Stimulated activated CD4-positive, alpha-beta T cell treated with anti-CD3 and anti-CD28 coated beads, Interleukin-1b, Interleukin-23, amount 100 ng/mL, for 48 hours (primary cell): ENCODE data around the gene VAPB.
A peak's percentile ranks its signal among the peaks of the same experiment; 100 is the strongest.
"Not testable (repeated sequence)": the region's sequence is repeated elsewhere in the genome, so short reads cannot be mapped to it uniquely, and the experiment has no call there.

Experiments used
- DNase-seq: peaks from one replicate; pipeline ENCODE4 v3.0.0-alpha.2; 2020

Gene VAPB, protein sequence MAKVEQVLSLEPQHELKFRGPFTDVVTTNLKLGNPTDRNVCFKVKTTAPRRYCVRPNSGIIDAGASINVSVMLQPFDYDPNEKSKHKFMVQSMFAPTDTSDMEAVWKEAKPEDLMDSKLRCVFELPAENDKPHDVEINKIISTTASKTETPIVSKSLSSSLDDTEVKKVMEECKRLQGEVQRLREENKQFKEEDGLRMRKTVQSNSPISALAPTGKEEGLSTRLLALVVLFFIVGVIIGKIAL

DNA sequence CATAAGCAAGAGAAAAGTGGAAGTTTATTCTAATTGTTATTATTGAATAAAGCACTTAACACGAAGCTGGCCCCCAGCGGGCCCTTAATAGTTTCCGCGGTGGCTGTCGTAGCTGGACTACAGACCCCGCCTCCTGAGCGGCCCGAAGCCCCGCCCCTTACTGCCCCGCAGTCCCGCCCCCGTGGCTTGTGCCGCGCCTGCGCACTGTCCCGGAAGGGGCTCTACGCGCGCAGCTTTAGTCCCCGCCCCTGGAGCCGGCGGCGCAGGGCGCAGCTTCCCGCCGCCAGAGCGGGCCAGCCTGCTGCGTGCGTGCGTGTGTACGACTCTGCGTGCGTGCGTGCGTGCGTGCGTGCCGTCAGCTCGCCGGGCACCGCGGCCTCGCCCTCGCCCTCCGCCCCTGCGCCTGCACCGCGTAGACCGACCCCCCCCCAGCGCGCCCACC, at the start of gene VAPB:
Gene VAPB (plus strand): TSS at position 348 of the 442 bp plus-strand sequence. CDS start 231 bp downstream, outside the sequence.
- DNase-seq: peak; percentile 96

DNA sequence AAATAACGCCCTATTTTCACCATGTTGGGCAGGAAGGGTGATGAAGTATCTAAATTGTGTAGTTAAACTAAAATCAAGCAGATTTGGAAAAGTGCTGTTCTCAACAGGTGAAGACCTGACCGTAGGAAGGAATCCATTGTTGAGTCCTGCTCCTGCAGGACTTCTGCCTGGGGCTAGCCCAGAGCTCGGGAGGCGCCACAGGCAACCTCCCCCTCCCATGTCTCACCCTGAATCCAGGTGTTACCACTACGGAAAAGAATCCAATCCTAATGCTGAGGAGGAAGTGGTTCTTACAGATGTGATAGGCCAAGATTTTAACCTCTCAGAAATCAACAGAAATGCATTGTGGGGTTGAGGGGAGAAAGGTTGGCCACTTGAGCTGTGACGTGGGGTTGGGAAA, 49.3 kb upstream of the VAPB start:
- no peak for DNase-seq

DNA sequence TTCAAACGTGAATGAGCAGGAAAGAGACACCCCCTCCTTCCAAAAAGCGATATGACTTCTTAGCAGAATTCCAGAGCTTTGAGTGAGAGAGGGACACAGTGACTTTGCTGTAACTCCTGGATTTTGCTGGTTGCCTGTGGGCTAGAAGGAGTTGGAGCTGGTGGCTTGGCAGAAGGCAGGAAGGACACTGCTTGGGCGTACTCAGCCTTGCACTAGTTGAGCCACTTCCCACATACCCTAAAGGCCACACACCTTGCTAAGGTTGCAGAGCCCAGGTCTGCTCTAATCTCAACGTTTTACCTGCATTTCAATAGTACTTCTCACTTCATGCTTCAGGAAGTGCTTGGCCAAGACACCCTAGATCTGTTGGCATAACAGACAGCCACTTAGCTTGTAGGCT, 48.9 kb upstream of the VAPB start:
- DNase-seq: no peak

DNA sequence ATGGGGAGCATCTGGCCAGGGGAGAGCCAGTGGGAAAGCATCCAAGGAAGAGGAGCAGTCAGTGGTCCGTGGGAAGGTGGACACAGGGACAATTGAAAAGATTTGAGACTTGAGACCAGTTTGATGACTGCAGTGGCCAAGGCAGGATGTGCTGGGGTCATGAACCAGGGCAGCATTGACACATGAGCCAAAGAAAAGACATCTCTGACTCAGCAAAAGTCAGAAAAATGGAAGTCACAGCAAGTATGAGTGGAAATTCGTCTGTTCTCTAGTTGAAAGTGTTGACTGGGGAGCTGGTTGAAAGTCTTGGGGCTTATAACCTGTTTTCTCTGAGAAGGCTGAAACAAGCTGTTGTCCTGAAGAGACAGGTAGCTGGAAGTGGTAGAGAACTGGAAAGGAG, 48.2 kb upstream of the VAPB start:
- no peak for DNase-seq

GRCh38 chr20:58342104-58342945, 46.7 kb upstream of the VAPB start:
- no peak for DNase-seq

DNA sequence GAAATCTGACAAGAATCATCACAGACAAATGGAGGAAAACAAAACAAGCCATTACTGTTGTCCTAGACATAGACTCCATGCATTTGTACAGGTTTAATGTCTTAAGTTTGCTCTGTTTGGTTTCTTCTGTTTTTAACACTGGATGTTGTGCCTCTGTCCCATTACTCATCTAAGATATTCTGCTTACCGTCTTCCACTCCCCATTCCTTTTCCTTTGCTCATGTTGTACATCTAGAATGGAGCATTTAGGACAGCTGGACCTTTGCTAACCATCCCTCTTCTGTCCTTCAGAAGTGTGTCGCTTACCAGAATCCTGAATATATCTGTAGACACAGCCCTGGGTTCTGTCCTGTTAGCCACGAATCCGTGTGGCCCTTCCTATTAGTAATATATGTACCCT, 44.3 kb upstream of the VAPB start:
- DNase-seq: no peak

GRCh38 chr20:58349570-58349969, 39.5 kb upstream of the VAPB start:
- no peak for DNase-seq

DNA sequence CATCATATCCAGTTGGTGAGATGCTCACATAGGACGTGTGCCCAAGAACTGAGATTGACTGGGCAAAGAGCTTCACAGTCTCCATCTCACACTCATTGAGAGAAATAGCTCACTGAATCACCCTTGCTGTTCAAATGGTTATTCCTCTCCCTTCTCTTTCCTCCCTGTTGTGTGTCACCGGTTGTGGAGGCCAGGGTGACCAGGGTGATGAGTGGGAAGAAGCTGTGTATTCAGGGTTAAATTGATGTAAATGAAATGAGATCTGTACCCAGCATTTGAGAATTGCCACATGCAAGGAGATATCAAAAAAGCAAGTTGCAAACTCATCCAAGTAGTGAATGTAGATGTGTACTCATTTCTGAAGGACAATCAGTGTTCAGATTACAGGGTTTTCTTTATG, 36.6 kb upstream of the VAPB start:
- peak; percentile 71 for DNase-seq

- no peak for DNase-seq
Measured at GRCh38 chr20:58359441-58359840, 29.6 kb upstream of the VAPB start.

GRCh38 chr20:58360936-58361335, 28.1 kb upstream of the VAPB start:
- no peak for DNase-seq

DNA sequence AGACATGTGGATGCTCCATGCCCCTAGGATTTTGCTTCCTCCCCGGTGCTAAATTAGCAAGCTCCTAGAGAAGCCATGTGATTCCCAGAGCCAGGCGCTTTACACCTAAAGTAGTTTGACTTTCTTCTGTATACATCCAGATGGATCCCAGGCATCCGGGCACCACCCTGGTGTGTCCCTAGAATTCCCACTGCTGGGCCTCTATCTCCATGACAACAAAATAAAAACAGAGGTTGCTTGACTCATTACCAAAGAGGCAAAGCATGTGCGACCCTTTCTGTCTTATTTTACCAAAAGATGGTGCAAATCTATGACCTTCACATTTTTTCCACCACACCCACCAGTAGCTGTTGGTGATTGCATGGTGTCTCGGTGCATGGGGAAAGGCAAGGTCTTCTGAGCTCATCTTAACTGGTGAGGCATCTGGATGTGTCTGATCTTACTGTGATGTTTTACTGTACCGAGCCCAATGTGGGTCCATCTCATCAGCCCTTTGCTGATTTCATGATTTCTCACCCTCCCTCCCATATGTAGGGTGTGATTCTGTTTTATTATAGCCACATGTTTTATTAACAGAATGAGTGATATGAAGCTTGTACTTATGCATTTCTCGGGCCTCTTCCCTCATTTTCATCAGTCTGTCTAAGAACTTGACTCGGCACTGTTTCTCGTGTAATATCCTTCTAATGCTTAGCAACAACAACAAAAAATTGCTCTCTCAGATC, 27.4 kb upstream of the VAPB start:
- DNase-seq: peak; percentile 37

GRCh38 chr20:58362206-58362516, 26.9 kb upstream of the VAPB start:
- DNase-seq: no peak

- DNase-seq: no peak
Measured at GRCh38 chr20:58362970-58363369, 26.1 kb upstream of the VAPB start.

DNA sequence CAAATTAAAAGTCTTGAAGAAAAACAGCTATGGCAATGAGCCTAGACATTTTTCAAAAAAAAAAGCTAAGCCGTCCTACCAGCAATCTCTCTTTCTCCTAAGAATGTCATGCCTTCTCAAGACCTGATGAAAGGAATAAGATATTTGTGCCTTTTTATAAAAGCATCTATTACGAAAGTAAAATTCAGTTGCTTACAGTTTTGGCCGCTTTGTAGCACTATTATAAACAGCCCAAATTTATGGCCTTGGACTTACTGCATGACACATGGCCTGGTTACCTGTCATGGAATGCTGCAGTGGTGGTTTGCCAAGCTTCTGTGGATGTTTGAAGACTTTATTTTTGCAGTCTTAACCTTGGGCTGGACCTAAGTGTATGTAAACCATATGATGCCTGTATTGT, 22.2 kb upstream of the VAPB start:
- no peak for DNase-seq

DNA sequence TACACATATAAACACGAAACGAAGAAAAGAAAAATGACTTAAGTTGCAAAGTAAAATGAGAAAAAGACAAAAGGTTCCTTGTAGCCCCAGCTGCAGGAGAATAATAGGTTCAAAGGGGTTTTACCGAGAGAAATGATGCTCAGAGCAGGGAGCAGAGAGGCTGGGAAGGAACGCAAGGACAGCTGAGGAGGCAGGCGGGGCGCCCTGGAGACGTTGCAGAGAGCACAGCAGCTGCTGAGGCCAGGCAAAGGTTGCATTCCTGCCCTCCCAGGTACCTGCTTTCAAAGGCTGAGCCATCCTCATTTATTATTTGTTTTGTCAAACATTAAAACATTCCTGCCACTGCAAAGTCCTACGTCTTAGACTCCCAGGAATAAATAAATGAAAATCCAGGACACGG, 16.2 kb upstream of the VAPB start:
- no peak for DNase-seq

GRCh38 chr20:58373296-58373695, 15.7 kb upstream of the VAPB start:
- DNase-seq: not testable (repeated sequence)

DNA sequence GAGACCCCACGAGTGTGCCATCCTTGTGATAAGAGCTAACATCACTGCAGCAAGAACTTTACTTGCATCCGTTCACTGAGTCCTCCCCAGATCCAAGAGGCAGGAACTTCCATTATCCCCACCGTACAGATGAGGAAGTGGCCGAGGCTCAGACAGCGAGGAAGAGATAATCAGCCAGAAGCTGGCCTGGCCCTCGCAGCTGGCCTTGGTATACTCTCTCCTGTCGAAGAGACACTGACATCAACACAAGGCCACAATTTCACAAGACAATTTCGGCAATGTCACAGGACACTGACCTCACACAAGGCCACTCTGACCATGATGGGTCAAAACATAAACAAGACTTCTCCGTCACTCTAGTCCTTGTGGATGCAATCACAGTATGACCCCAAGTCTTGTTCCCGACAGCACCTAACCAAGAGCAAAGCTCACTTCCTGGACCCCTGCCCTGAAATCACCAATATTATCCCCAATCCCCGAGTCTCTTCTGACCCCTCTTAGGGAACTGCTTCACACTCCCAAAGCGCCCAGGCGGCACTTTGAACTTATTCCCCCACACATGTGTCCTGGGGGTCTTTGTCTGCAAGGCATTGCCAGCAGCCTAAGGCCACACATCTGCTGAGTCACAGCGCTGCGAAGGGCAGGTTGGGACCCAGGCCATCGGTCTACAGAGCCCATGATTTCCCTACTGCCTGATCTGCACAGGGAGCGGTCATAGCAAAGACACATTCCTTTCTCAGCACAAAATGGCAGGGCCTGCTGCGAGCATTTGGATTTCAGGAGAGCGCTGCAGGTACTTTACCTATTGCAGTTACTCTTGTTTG, 14.8 kb upstream of the VAPB start:
- no peak for DNase-seq

DNA sequence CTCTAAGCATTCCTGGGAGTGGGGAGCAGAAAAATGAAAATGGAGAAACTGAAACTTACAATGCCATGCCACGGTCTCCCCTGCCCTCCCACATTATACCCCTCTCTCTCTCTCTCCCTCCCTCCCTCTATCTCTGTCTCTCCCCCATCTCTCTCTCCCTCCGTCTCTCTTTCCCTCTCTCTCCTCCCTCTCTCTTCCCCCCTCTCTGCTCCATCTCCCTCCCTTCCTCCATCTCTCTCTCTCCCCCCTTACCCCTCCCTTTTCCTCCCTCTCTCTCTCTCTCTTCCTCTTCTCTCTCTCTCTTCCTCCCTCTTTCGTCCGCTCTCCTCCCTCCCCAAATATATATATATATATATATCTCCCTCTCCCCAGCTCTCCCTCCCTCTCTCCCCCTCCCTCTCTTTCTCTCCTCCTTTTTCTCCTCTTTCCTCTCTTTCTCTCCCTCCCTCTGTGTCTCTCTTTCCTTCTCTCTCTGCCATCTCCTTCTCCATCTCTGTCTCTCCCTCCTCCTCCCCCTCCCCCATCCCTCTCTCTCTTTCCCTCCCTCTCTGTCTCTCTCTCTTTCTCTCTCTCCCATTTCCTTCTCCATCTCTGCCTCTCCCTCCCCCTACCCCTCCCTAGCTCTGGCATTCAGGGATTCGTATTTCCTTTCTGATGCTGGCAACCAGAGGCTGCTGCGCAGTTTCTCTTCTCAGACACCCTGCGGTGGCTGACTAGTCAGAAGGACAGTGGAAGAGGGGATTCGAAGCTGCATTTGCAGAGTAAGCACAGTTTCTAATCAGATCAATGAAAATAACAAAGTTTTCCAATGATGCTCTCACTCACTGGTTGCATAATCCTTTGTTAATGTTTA, 13.9 kb upstream of the VAPB start:
- no peak for DNase-seq

GRCh38 chr20:58375759-58376352, 13.2 kb upstream of the VAPB start:
- DNase-seq: no peak

- no peak for DNase-seq
Measured at GRCh38 chr20:58377017-58377416, 12.0 kb upstream of the VAPB start.

- no peak for DNase-seq
Measured at GRCh38 chr20:58377766-58378401, 11.1 kb upstream of the VAPB start.
